DMS 273 treated with DMSO at 0.1 percent for 48 hours (cell line): ENCODE results near the gene SLC44A1.

Source experiments
- DNase-seq: peaks from one replicate; lab custom pipeline; 2025; lab: John Stamatoyannopoulos, UW

The SLC44A1 gene

DNA sequence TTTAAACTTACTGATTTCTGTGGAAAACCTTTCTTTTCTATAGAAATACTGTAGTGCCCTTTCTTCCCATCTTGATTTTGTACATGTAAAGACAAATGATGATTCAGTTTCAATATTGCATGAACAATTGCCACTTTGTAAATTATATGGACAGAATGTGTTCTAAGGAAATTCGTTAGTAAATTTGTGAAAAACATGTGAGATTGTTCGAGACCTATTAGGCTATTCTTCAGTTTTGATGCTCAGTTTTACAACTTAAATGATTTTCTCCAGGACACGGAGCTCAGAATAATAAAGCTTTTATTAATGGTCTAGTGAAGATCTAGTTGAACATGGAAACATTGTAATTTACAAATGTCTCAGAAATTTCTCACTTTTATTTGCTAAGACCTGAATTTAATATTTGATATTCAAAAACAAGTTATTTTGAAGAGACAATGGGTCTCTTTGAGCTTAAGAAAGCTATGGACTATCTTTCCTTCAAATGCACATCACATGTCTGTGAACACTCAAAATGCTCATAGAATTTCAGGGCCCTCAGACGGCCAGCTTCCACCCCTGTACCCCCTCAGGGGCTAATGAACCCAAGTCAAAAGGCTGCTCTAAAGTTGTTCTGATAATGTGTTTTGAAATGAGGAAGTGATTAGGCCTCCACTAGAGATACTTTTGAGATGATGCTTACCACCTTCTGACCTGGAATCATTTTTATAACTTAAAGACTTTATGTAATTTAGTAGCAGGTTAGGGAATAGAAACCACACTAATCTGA is 149.3 kb downstream of the SLC44A1 start:
- no peak for DNase-seq

DNA sequence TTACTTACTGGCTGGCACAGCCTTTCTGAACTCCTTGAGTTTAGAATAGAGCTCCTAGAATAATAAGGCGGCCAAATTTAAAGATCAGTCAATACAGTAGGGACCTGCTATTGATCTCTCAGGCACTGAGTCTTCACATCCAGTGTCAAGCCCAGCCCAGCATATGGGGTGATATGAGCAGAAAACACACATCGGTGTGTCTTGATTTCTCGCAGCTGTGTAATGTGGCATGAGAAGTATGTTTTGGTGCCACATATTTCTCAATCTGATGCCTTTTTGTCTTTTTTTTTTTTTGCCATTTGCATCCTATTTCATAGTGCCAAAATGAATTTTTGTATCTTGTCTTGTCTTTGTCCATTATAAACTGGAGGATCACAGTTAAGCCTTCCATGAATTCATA is 152.0 kb downstream of the SLC44A1 start:
- no peak for DNase-seq

DNA sequence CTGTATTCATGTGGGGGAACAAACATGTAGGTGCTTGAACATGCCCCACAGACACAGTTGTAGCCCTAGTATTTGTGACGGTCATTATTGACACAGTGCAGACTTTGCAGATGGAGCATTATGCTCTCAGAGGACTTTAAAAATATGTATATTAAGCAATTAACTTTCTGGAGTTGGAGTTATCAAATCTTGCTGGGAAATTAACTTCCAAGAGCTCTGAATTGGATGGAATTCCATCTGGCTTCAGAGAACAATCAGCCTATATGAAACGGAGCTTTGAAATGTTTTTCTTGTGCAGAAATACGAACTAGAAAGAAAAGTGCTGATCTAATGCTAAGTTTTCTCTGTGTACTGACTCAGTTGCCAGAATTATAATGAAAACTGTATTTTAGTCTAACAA is 152.4 kb downstream of the SLC44A1 start:
- DNase-seq, result no peak

DNA sequence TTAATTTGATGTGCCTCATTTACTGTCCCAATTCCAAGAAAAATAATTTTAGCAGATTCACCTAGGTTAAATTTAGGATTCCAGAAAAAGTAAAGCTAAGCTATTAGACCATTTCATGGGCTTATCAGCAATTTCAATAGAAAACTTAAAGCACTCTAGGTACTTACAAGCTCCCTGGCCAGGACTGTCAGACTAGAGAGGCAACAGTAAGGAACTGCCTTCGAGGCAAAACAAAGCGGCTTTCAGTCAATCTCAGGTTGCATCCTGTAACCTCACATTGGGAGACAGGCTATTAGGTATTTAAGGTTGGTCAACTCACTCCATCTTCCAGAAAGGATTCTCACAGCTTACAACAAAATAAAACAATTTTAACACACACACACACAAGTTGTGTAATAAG is 154.7 kb downstream of the SLC44A1 start:
- DNase-seq, result no peak

DNA sequence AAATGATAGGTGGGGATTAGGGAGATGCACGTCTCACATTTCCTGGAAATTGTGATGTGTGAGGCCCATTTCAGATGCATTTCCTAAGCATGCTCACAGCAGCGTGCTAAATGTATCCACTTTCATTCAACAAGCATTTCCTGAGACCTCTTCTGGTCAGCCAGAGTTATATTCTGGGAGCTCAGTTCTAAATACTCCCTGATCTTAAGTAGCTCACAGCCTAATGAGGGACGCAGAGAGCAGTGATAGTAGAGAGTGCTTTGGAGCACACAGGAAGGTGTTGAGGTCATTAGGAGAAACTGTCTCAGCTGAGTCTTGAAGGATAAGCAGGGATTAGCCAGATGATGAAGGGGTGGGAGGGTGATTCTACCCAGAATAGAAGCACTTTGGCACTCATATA is 157.2 kb downstream of the SLC44A1 start:
- no peak for DNase-seq

DNA sequence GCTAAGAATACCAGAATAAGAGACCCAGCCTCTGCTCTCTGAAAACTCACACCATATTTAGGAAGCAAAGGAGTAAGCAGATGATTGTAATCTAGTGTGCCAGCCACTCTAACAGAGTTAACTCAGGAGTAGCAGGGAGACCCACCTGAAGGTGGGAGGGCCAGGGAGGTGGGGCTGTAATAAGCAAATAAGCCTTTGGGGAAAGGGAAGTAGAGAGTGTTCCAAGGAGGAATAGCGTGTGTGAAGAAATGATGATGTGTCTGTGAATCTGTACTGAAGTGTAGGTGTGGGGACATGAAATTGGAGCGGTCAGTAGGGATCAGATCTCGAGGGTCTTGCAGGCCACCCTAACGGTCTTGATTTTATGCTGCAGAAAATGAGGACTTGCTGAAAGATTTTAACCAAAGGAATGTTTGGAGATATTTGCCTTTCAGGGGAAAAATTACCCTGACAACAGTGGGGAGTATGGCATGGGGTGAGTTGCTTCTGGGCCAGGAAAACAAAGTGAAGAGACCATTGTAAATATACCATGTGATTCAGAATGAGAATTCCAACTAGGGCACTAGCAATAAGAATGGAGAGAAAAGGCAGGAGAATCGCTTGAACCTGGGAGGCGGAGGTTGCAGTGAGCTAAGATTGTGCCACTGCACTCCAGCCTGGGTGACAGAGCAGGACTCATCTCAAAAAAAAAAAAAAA is 159.2 kb downstream of the SLC44A1 start:
- no peak for DNase-seq

DNA sequence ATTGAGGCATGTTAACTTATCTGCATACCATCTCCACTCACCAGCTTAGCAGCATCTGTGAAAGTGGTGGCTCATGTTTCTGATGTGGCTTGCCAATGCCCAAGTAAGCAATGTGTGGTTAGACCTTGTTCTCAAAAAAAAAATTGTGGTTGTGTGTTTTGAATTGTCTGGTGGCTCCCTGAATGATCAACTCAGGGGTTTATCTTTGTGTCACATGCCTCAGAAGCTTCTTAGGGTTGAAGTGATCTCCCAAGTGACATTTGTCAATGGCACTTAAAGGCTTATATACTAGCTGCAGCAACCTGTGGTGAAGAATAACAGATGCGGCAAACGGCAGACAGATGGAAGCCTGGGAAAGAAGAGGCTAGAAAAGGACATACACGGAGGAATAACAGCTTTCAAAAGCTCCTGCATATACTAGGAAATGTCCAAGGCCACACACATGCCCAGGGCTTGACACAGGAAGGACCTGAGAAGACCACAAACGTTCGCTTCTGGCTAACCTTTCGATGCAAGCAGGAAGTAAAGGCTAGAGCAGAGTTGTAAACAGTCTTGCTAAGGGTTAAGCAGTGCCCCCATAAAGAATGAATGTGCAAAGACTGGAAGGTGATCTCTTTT is 161.2 kb downstream of the SLC44A1 start:
- DNase-seq, result peak; percentile 89

DNA sequence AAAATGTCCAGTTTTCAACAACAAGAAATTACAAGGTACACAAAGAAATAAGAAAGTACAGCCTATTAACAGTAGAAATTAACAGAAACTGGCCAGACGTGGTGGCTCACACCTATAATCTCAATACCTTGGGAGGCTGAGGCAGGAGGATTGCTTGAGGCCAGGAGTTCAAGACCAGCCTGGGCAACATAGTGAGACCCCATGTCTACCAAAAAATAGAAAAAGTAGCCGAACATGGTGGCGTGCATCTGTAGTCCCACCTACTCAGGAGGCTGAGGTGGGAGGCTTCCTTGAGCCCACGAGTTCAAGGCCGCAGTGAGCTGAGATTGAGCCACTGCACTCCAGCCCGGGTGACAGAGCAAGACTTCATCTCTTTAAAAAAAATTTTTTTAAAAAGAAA is 161.9 kb downstream of the SLC44A1 start:
- no peak for DNase-seq

DNA sequence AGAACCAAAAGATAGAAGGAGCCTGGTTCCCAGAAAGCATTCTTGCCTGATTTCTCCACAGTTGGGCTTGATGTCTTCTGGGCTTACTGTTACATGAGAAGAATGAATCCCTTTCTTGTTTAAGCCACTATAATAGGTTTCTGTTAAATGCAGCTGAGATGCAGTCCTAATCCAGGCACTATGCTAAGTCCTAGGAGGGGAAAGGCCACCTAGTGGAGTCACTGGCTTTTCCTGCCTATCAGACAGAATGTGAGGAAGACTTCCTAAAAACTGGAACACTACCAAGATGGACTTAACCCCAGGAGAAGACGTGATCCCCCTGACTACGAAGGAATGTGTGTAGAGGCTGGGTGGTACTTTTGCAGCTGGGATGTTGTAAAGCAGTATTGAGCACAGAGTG is 169.1 kb downstream of the SLC44A1 start:
- peak; percentile 15 for DNase-seq

DNA sequence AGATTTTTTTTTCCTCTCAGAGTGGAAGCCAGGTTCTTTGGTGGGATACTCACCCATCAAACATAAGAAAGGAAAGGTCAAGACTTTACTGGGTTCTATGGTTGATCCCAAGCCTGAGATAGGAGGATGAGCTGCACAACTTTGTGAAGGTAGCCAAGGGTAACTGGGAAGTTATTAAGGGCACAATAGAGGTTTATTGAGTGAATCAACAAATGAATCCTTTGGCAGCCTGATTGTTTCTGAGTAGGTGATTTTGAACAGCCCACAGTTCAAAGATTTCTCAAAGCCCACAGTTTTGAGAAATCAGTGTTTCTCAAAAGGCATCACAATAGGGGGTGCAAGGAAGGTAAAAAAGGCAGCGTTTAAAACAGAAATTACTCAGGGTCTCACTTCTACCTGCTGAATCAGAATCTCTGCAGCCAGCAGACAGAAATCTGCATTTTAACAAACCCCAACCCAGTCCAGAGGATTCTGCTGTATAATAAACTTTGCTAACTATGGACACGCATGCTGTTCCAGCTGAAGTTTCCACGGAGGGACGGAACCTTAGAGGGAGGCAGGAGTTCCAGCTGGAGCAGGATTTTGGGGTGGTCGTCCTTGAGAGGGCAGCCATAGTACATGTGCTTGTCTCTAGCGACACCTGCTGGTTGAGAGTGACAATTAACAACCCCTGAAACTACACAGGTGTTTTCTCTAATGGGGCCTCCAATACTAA is 170.7 kb downstream of the SLC44A1 start:
- DNase-seq, result peak; percentile 37

DNA sequence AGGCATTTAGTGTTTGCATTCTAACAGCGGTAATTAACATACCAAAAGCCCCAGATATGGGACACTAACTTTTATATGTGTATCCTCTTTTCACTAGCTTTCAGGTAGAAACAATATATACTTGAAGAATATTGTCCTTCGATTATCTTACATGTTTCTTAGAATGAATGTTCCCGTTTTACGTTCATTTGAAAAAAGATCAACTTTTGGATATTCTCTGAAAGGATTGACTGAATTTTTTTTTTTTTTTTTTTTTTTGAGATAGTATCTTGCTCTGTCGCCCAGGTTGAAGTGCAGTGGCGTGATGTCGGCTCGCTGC is 171.2 kb downstream of the SLC44A1 start:
- no peak for DNase-seq

DNA sequence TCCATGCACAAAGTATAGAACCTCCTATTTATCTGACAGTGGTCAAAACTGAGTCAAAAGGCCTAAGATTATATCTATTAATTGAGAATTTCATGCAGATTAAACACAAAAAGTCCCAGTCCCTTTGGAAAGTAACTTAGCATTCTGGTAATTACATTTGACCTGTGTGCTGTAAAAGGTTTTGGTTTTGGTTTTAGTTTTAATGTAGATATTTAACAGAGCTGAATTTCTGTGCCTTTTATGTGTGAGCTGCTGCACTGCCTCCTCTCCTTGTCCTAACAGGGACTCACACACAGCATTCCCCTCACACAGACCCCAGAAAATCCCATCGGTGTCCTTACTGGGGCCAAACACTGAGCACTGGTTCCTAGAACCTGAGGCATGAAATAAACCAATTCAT is 172.4 kb downstream of the SLC44A1 start:
- no peak for DNase-seq

DNA sequence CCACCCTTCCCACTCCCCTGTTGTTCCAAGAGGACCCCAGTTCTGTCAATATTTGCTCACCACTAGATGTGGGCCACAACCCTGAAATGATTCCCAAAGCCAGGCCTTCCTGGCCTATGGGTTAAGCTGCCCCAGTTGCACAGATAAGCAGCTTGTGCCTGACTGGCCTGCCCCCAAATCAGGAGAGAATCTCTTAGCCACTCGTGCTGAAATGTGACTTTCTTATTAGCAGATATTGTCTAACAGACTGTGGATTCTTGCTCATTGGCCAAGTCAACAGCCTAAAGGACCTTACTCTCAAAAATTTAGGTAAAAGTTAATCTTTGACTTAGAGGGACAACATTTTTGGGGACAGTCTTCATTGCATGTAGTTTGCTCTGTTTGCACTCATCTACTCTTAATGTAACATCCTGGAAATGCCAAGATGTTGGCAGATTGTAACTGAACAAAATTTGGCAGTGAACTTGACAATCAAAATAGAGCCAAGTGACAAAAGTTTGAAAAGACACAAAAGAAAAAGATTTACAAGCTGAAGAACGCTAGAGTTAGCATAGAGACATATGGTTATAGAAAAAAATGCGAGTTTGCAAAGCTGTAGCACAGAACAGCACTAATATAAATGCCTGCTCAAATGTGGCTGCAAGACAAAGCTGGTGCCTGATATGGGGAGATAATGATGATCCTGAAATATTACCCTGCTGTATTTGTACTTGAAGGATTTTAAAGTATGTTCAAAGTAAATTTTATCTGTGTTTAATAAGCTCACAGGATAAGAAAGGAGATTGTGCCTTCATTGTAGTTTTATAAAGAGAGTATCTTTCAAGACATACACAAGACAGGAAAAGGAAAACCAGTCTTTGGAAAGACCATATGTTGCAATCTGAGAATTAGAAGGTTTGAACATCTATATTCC is 174.4 kb downstream of the SLC44A1 start:
- no peak for DNase-seq

DNA sequence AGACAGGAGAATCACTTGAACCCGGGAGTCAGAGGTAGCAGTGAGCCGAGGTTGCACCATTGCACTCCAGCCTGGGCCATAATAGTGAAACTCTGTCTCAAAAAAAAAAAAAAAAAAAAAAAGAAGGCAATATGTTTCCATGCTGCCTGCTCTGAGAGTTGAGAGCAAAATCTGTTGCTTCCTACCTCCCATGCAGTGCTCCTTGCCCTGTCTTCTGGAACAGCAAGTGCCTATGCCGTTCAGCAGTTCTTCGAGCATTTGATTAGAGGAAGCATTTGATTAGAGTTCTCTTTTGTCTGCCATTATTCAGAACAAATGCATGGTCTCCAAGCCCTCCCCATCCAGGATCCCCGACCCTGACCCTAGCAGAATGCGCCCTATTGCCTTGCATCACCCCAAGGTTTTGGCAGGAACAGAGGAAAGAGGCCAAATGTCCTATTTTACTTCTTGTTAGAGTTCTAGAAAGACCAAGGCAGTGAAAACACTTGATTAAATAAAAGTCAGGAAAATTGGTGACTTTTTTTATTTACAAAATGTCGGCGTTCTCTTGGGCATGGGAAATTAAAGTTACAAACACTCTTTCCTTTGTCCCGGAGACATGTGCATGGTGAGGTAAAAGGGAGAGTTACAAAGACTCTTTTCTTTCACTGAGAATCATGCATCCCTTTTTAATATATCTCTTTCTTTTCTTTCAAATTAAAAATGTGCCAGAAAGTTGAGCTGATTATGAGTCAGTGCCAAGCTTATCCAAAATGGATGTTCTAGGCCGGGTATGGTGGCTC is 175.6 kb downstream of the SLC44A1 start:
- DNase-seq, result no peak

DNA sequence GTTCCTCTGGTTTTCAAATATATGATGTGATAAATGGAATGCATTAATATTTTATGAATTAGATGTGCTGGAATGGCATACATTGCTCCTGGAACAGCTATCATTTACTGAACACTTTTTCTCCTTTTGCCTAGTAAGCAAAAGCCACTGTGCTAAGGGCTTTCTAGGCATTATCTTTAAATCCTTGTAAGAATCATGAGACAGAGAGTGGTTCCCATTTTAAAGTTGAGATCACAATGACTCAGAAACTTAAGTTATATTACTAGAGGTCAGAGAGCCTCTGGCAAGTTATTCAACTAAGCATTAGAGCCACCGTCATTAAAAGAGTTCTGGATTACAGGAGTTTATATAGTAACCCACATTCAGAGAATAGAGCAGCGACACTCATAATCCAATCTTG is 176.7 kb downstream of the SLC44A1 start:
- no peak for DNase-seq

DNA sequence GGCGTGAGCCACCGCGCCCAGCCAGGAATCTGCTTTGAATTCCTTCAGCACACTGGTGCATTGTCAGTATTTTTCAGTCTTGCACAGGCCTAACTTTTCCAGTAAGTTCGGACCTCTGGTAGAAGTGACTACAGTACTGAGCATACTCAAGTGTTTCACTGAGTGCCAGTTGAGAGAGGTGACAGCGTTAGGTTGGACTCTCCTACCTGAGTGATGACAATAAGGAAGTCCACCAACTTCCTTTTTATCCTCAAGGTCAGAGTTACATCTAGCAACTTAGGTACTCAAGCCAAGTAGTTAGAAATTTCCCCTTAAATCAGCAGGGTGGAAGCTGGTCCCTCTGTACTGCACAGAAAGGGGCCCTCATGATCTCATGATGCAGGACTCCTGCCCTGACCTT is 177.4 kb downstream of the SLC44A1 start:
- DNase-seq, result no peak

DNA sequence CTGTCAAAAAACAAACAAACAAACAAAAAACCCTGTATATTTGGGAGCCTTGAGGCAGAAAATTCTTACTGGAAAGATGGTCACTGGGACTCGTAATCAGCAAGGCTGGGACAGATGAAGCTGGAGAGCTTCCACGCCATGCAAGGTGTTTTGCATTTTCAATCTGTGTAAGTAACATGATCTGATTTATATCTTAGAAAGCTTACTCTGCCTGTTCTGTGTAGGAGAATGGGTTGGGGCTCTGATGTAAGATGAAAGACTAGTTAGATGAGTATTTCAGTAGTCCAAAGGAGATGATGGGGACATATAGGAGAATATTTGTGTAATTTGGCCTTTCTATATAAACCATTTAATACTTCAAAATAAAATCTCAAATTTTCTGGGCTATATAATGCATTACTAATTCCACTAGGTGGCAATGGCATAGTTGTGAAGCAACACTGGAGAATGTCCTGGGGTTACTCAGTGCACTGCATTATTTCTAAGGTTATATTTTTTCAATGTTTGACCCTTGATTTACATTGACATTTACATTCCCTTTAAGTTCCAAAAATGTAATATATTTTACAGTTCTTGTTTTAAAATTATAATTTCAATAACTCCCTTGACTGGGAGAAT is 181.5 kb downstream of the SLC44A1 start:
- DNase-seq, result peak; percentile 38

DNA sequence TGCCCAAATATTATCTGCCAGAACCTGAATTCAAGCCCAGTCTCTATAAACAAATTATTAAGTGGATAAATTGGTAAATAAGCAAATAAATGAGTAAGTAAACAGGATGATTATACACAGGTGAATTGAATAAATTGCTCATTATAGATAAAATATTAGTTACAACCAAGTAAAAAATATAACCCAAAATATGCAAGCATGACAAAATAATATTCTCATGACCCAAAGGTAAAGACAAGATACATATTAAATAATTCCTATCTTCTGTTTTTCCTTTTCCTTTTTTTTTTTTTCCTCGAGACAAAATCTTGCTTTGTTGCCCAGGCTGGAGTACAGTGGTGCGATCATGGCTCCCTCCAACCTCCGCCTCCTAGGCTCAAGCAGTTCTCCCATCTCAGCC is 182.2 kb downstream of the SLC44A1 start:
- DNase-seq, result no peak

DNA sequence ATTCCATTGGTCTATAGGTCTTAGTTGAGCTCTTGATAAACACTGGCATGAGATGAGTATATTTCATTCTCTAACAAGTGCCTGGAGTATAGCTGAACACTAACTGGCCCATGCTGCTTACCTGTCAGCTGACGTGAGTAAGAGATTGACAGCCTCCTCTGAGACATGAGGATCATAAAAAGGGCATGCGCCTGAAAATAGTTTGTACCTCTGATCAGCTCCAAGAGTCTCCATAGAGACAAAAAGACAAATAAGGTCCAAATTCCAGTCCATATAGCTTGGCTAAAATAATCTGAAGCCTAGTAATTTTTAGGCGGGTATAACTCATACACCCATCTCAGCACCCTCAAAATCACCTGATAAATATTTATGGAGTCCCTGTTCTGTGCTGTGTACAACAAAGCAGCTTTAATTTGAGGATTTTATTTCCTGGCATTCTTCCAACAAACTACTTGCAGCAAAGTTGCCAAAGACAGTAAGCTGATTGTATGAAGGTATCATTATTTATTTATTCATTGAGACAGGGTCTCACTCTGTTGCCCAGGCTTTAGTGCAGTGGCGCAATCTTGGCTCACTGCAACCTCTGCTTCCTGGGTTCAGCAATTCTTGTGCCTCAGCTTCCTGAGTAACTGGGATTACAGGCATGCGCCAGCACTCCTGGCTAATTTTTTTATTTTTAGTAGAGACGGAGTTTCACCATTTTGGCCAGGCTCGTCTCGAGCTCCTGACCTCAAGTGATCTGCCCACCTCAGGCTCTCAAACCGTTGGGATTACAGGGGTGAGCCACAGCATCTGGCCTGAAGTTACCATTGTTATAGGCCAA is 187.2 kb downstream of the SLC44A1 start:
- no peak for DNase-seq
